Endothelial cell of umbilical vein (primary cell): ENCODE results near the gene NOL6. TPM values are rescaled to one million over a fixed set of nuclear protein-coding genes. Genes with fewer than 3 reads are reported as not detected.

ENCODE experiments used
- BruUV-seq: library from RNA; stranded (reverse); fragments of 400-500 nt; replicated peaks from 2 replicates; lab custom pipeline; 2021; lab: Mats Ljungman, UMichigan
- CTCF ChIA-PET: fragments of 300-600, 350-600 bp; sonication (Branson Sonifier 250); formaldehyde crosslinking; loops from one replicate; lab custom pipeline; 2021; ENCODE audit warnings: antibody characterized with exemption, inconsistent platforms; lab: Charles Lee
- POLR2A ChIA-PET: fragments of 300-600, 350-600 bp; sonication (Branson Sonifier 250); formaldehyde crosslinking; loops from one replicate; lab custom pipeline; 2021; ENCODE audit warnings: antibody characterized with exemption, inconsistent platforms; lab: Charles Lee
- DNase-seq: peaks from one replicate; pipeline ENCODE4 v3.0.0-alpha.2; 2011; ENCODE audit warnings: low read depth, low spot score
- FAIRE-seq: peaks from 2 replicates; lab custom pipeline; 2011; peaks lifted over from hg19 to GRCh38; lab: Jason Lieb, UNC
- H2AFZ ChIP-seq: 2 replicates; pipeline ENCODE4 v1.6.0; 2012; ENCODE audit warnings: low read depth, low read length, control low read depth, inconsistent platforms
- H3K27ac ChIP-seq: 2 replicates; pipeline ENCODE4 v1.5.1; 2011; ENCODE audit warnings: low read depth, mild to moderate bottlenecking, control low read depth, low read length, moderate library complexity; ENCODE audit not compliant: insufficient read depth
- H3K27me3 ChIP-seq, 2 experiments: 2 replicates each; pipeline versions ENCODE4 v1.6.0 to v1.6.1; 2011; ENCODE audit warnings: low read length in 2 of 2, mixed read lengths in 1 of 2; ENCODE audit not compliant: control insufficient read depth in 2 of 2, insufficient read depth in 2 of 2
- H3K36me3 ChIP-seq, 2 experiments: 2 replicates in 1 of 2; 3 replicates in 1 of 2; pipeline ENCODE4 v1.5.1; 2011; ENCODE audit warnings: low read length in 2 of 2, mild to moderate bottlenecking in 1 of 2, moderate library complexity in 1 of 2; ENCODE audit not compliant: control insufficient read depth in 2 of 2, insufficient read depth in 2 of 2; ENCODE audit errors: extremely low read depth in 1 of 2
- H3K4me1 ChIP-seq: 3 replicates; pipeline ENCODE4 v1.5.1; 2011; ENCODE audit warnings: mild to moderate bottlenecking, low read length; ENCODE audit not compliant: control insufficient read depth, insufficient read depth; ENCODE audit errors: extremely low read depth
- H3K4me2 ChIP-seq: 2 replicates; pipeline ENCODE4 v1.6.1; 2011; ENCODE audit warnings: low read length, control low read depth, mixed read lengths; ENCODE audit not compliant: insufficient read depth
- H3K4me3 ChIP-seq, 3 experiments: fragments of 200-600 bp in 1 of 3; sonication (generic), shearing (Covaris generic) in 1 of 3; replicated peaks in 1 of 3; 2 replicates each; pipeline ENCODE4 v1.5.1; 2011 to 2016; ENCODE audit warnings: control low read depth in 3 of 3, low read length in 3 of 3, mild to moderate bottlenecking in 2 of 3, inconsistent platforms in 1 of 3, low read depth in 1 of 3, moderate library complexity in 1 of 3; ENCODE audit not compliant: insufficient read depth in 1 of 3
- H3K79me2 ChIP-seq: 2 replicates; pipeline ENCODE4 v1.6.0; 2012; ENCODE audit warnings: low read length, inconsistent platforms; ENCODE audit not compliant: control insufficient read depth, insufficient read depth
- H3K9ac ChIP-seq: replicated peaks from 2 replicates; pipeline ENCODE3; 2011; ENCODE audit warnings: low read length, control low read depth; ENCODE audit not compliant: insufficient read depth; ENCODE audit errors: extremely low read depth
- H3K9me1 ChIP-seq: replicated peaks from 3 replicates; pipeline ENCODE4 v1.6.0; 2011; ENCODE audit warnings: mild to moderate bottlenecking, low read length; ENCODE audit not compliant: control insufficient read depth, insufficient read depth; ENCODE audit errors: extremely low read depth
- H3K9me3 ChIP-seq: replicated peaks from 2 replicates; pipeline ENCODE4 v1.5.1; 2012; ENCODE audit warnings: low read length, inconsistent platforms; ENCODE audit not compliant: control insufficient read depth, insufficient read depth
- H4K20me1 ChIP-seq: replicated peaks from 2 replicates; pipeline ENCODE3; 2011; ENCODE audit warnings: mild to moderate bottlenecking, low read length; ENCODE audit not compliant: control insufficient read depth, insufficient read depth; ENCODE audit errors: extremely low read depth
- EZH2 ChIP-seq: IDR thresholded peaks from 2 replicates; pipeline ENCODE4 v1.6.1; 2012; ENCODE audit warnings: borderline replicate concordance, low read depth, mild to moderate bottlenecking, moderate library complexity, low read length, inconsistent platforms; ENCODE audit not compliant: severe bottlenecking
- FOS ChIP-seq: IDR thresholded peaks from 2 replicates; pipeline ENCODE4 v1.6.1; 2011; ENCODE audit warnings: mild to moderate bottlenecking, low read length, moderate library complexity, borderline replicate concordance; ENCODE audit not compliant: insufficient read depth
- GATA2 ChIP-seq: IDR thresholded peaks from 2 replicates; pipeline ENCODE4 v1.7.0; 2011; ENCODE audit warnings: low read depth, mild to moderate bottlenecking, moderate library complexity, mixed read lengths, low read length; ENCODE audit not compliant: insufficient read length, insufficient read depth
- JUN ChIP-seq: IDR thresholded peaks from 2 replicates; pipeline ENCODE4 v1.6.1; 2011; ENCODE audit warnings: borderline replicate concordance, low read depth; ENCODE audit not compliant: insufficient read length, insufficient read depth
- MAX ChIP-seq: IDR thresholded peaks from 2 replicates; pipeline ENCODE4 v1.6.1; 2011; ENCODE audit not compliant: insufficient read depth, insufficient read length
- MYC ChIP-seq: IDR thresholded peaks from one replicate; pipeline ENCODE4 v1.6.1; 2011; ENCODE audit warnings: mild to moderate bottlenecking, low read depth, low read length
- POLR2A ChIP-seq: IDR thresholded peaks from 2 replicates; pipeline ENCODE4 v1.6.1; 2012; ENCODE audit warnings: low read depth, mild to moderate bottlenecking, control low read depth, low read length
- POLR2AphosphoS5 ChIP-seq: IDR thresholded peaks from 2 replicates; pipeline ENCODE4 v1.6.1; 2012; ENCODE audit warnings: low read depth, mild to moderate bottlenecking, control low read depth, low read length, moderate library complexity; ENCODE audit not compliant: insufficient read depth
- dilution Hi-C: fragments of 300-500 bp; cut with MboI; formaldehyde crosslinking; loops from one replicate; pipeline ENCODE4 v1.15.0; 2019; ENCODE audit warnings: low sequenced_read_pairs; ENCODE audit not compliant: extremely low pct_ligation_motif_present
- intact Hi-C: fragments of 100-400 bp; cut with micrococcal nuclease; formaldehyde crosslinking; loops from one replicate; pipeline ENCODE4 v1.10.0; 2022
- polyA plus RNA-seq, 4 experiments: library from polyadenylated mRNA; depleted of rRNA in 3 of 4; stranded (reverse) in 3 of 4; unstranded in 1 of 4; fragments of >200 nt; gene quantifications; 2 replicates each; pipeline versions ENCODE4 v1.2.1 to v1.2.3, GENCODE V29; 2011 to 2012; ENCODE audit warnings: missing spikeins in 1 of 4
- total RNA-seq: library from RNA; stranded (reverse); gene quantifications from 2 replicates; pipeline ENCODE4 v1.2.3, GENCODE V29; 2021
- TF ChIP-seq, protein P1 (sequence below), 2 donors: IDR thresholded peaks; 1 replicate in 1 of 2; 2 replicates in 1 of 2; pipeline ENCODE4 v1.5.1; 2011; ENCODE audit warnings: low read length in 2 of 2, mild to moderate bottlenecking in 2 of 2, moderate library complexity in 2 of 2, control low read depth in 1 of 2, inconsistent platforms in 1 of 2, low read depth in 1 of 2; ENCODE audit not compliant: insufficient read depth in 1 of 2; ENCODE audit errors: extremely low read depth in 1 of 2

The NOL6 gene
- total and polyA plus RNA-seq, 2 donors (not counting 3 experiments of a cell fraction or from before 2014, with no cell fraction given) = 35.7 to 45.1 TPM

- DNase-seq = no peak
- Histone ChIP-seq H3K9me1 (no peaks in the 10 kb centered on the region), H3K27me3 (no peaks in the 10 kb centered on the region), H3K4me3 (no peak overlapping the region), H4K20me1 (no peaks in the 10 kb centered on the region), H3K27ac (no peak overlapping the region), H3K4me2 (no peak overlapping the region), H3K9me3 (no peaks in the 10 kb centered on the region), H2AFZ (no peak overlapping the region), H3K79me2 (peaks cover 20% of the 10 kb centered on the region), H3K36me3 (peaks cover 4 to 43% of the 10 kb centered on the region in 2 experiments), H3K4me1 (peaks cover 15% of the 10 kb centered on the region), H3K9ac (no peak overlapping the region)
- dilution Hi-C loops (no loop called here), intact Hi-C loops (loop anchor here (5.0 kb wide), 2 partner anchors 209 to 251 kb away; partner anchors contain the start of gene BAG1)
- ChIA-PET CTCF (interaction anchor here (3.3 to 5.1 kb wide), 2 partner anchors 18 to 96 kb away, joined by 22 to 49 read pairs; no protein-coding TSS in a partner anchor), POLR2A (interaction anchor here (0.9 kb wide), 1 partner anchor 181 kb away, joined by 3 read pairs; the partner anchor contains the start of gene NFX1)
- no TSS peak for BruUV-seq
- FAIRE-seq = no peak
- TF ChIP-seq POLR2A (no peak), JUN (no peak), POLR2AphosphoS5 (no peak), MAX (no peak), MYC (no peak), GATA2 (no peak), EZH2 (no peak), FOS (no peak)
- TF ChIP-seq, protein P1, sequence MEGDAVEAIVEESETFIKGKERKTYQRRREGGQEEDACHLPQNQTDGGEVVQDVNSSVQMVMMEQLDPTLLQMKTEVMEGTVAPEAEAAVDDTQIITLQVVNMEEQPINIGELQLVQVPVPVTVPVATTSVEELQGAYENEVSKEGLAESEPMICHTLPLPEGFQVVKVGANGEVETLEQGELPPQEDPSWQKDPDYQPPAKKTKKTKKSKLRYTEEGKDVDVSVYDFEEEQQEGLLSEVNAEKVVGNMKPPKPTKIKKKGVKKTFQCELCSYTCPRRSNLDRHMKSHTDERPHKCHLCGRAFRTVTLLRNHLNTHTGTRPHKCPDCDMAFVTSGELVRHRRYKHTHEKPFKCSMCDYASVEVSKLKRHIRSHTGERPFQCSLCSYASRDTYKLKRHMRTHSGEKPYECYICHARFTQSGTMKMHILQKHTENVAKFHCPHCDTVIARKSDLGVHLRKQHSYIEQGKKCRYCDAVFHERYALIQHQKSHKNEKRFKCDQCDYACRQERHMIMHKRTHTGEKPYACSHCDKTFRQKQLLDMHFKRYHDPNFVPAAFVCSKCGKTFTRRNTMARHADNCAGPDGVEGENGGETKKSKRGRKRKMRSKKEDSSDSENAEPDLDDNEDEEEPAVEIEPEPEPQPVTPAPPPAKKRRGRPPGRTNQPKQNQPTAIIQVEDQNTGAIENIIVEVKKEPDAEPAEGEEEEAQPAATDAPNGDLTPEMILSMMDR (IDR thresholded peaks at IDR 0.05; ENCODE audit: extremely low read depth in 1 of 2, insufficient read depth in 1 of 2, low read depth in 1 of 2, low read length in 2 of 2) = no peak
Measured at GRCh38 chr9:33471361-33471760, 2.4 kb downstream of the NOL6 start.
